ENCODE data around the gene DTX3L. TPM values are rescaled to one million over a fixed set of nuclear protein-coding genes. Genes with fewer than 3 reads are reported as not detected.
A peak's percentile ranks its signal among the peaks of the same experiment; 100 is the strongest.
"Not testable (repeated sequence)": the region's sequence is repeated elsewhere in the genome, so short reads cannot be mapped to it uniquely, and the experiment has no call there.

DTX3L gene
- total RNA-seq, 1 experiment from 2014 or later = 26.1 TPM

DNA sequence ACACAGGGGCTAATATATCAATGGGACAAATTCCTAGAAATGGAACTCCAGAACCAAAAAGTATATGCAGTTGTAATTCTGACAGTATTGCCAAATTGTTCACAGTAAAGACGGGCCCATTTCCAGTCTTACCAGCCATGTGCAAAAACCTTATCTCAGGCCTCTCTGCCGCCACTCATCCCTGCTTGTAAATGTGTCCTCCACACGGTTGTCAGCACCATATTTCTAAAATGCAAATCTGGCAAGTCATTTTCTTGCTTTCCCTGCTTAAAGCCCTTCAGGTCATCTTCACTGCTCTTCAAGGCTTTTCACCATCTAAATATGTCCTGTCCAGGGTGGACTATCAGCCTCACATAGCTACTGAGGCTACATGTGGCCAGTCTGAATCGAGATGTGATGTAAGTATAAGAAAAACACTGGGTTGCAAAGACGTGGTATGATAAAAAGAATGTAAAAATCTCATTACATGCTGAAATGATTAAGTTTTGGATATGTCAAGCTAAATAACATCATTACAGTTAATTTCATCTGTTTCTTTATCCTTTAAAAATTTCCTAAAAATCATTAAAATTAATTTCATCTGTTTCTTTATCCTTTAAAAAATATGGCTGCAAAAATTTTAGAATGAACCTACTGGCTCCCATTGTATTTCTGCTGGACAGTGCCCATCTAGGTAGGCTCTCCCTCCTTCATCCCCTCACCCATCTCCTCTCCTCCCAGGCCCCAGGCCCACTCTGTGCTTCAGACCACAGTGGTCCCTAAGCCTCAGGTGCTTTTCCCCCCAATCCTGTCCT is 1.0 kb upstream of the DTX3L start:
- no peak for DNase-seq (ENCODE audit: low spot score)

DNA sequence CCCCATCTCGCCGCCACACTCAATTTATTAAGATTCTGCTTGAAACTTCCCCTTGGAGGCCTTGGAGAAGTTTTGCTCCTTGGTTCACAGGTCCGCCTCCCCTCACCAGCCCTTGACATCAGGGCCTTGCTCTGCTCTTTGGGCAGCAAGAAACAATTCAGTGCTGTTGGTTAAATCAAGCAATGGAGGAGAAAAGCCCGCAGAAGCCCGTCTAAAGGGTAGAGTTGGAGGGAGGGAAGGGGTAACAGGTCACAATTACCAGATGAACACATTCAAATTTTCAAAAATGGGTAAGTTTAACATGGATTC is 467 bp upstream of the DTX3L start:
- peak; percentile 13 for DNase-seq (ENCODE audit: low spot score)

DNA sequence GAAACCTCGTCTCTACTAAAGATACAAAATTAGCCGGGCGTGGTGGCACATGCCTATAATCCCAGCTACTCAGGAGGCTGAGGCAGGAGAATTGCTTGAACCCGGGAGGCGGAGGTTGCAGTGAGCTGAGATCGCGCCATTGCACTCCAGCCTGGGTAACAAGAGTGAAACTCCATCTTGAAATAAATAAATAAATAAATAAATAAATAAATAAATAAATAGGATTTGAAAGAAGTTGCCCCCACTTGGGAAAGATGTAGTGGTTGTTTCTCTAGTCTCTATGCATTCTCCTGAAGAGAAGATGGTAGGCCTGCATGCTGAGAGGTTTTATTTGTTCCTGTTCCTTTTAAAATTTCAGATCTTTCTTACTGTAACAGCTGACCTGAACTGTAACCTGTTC is 4.0 kb downstream of the DTX3L start:
- not testable (repeated sequence) for DNase-seq (ENCODE audit: low spot score)

DNA sequence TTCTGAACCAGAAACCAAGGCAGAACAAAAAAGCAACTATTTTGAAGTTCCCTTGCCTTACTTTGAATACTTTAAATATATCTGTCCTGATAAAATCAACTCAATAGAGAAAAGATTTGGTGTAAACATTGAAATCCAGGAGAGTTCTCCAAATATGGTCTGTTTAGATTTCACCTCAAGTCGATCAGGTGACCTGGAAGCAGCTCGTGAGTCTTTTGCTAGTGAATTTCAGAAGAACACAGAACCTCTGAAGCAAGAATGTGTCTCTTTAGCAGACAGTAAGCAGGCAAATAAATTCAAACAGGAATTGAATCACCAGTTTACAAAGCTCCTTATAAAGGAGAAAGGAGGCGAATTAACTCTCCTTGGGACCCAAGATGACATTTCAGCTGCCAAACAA is 4.6 kb downstream of the DTX3L start:
- no peak for DNase-seq (ENCODE audit: low spot score)

DNA sequence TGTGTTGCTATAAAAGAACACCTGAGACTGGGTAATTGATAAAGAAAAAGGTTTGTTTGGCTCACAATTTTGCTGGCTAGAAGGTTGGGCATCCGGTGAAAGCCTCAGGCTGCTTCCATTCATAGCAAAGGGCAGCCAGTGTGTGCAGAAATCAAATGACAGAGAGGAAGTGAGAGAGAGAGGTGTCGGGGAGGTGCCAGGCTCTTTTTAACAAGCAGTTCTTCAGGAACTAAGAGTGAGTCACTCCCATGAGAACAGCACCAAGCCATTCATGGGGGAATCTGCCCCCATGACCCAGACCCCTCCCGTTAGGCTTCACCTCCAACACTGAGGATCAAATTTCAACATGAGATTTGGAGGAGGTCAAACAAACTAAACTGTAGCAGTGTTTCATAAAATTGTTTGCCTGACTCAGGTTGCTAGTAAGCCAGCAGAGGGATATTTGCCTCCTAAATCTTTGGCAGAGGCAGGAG is 8.8 kb downstream of the DTX3L start:
- DNase-seq (ENCODE audit: low spot score) = peak; percentile 74

DNA sequence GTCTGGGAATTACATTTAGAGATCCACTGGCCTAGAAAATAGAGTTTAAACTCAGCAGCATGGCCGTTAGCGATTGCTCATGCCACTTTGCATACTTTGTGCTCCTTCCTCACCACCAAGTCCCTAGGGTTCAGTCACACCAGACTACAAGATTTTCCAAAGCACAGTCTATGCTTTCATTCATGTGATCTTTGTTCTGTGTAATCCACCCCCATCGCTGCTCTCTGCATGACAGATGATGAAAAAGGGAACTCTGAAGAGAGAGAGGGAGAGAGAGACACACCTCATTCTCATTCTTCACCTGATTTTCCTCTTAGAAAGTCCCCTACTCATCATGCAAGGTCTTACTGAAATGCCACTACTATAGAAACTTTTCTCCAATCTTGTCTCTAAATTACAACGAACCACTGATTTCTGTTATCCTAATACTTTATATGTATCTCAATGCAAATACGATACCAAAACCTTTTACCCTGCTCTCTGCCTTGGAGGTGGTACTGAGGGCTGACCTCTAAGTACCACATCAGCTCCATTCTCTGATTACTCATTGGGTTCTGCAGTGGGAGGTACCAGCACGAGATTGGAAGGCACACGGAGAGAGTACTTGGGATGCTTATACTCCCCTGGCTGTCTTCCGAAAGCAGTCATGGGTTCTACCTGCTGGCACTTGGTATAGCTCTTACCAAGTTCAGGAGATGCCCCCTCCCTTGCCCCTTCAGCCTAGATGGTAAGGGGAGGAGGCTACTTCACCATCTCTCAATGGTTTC is 12.2 kb downstream of the DTX3L start:
- DNase-seq (ENCODE audit: low spot score) = no peak

DNA sequence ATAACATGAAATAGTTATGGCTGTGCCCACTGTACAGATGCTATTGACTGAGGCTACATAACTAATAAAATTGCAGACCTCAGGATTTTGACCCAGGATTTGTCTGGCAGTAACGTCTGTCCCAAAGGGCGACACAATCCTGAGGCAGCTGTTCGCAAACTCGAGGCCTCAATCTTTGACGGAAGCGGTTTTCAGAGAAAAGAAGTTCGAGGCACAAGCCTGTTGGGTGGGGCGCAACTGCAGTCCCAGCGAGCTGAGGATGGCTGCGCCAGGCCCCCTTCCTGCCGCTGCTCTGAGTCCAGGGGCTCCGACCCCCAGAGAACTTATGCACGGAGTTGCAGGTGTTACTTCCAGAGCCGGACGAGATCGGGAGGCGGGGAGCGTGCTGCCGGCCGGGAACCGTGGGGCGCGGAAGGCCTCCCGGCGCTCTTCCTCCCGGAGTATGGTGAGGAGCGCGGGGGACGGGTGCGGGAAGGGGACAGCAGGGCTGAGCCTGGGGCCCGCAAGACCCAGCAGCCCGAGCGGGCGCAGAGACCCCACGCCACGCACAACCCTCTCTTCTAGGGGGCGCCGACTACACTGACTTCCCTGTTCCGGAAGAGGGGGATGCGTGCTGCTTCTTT is 13.4 kb downstream of the DTX3L start, which contains the start of gene PARP15:
PARP15 (plus strand) TSS at position 242 of the 623 bp plus-strand sequence; CDS start at position 260, 18 bp downstream.
- DNase-seq (ENCODE audit: low spot score) = no peak

DNA sequence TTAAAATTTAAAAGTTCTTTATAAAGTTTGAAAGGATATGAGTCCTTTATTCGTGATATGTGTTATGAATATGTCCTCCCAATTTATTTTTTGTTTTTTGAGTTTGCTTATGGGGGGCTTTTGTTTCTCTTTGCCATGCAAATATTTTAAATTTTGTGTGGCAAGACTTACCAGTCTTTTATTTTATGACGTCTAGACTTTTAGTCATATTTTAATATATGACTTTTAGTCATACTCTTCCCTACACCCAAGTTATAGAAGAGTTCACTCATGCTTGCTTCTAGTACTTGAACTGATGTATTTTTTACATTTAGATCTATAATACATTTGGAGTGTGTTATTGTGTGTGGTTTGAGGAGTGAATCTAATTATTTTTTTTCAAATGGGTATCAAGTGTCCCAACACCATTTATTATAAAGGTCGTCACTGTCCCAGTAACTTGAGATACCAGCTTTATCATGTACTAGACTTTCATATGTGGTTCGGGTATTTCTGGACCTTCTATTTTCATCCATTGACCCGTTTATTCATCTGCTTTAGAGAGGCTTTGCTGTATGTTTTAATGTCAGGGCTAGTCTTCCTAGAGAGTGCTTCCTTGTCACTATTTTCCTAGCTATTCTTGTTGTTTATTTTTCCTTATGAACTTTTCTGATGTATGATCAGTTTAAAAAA is 14.1 kb downstream of the DTX3L start:
- DNase-seq (ENCODE audit: low spot score) = no peak

DNA sequence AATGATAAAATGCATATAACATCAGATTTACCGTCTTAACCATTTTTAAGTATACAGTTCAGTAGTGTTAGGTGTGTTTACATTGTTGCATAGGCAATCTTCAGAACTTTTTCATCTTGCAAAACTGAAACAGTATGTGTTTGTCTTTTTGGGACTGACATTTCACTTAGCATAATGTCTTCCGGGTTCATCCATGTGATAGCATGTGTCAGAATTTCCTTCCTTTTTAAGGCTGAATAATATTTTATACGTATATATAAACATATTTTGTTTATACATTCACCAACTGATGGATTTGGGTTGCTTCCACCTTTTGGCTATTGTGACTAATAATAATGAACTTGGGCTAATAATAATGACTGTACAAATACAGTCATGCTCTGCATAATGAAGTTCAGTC is 16.3 kb downstream of the DTX3L start:
- DNase-seq (ENCODE audit: low spot score) = no peak

DNA sequence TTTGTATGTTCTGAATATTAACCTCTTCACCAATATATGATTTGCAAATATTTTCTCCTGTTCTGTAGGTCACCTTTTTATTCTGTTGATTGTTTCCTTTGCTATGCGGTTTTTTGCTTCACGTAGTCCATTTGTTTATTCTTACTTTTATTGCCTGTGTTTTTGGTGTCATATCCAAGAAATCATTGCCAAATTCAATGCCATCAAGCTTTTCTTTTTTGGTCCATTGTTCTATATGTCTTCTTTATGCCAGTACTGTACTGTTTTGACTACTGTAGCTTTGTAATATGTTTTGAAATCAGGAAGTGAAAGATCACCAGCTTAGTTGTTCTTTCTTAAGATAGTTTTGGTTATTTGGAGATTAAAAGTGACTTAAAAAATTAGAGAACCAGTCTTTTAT is 17.5 kb downstream of the DTX3L start:
- no peak for DNase-seq (ENCODE audit: low spot score)

DNA sequence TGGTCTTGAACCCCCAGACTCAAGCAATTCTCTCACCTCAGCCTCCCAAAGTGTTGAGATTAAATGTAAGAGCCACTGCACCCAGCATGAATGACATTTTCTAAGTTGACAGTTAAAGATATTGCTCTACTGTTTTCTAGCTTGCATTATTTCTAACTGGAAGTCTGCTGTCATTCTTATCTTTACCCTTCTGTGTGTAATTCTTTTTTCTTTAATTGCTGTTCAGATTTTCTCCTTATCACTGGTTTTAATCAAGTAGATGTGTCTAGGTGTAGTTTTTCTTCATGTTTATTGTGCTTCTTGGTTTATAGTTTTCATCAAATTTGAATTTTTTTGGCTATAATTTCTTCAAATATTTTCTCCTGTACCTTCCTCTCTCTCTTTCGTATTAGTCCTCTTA is 18.3 kb downstream of the DTX3L start:
- DNase-seq (ENCODE audit: low spot score) = no peak

DNA sequence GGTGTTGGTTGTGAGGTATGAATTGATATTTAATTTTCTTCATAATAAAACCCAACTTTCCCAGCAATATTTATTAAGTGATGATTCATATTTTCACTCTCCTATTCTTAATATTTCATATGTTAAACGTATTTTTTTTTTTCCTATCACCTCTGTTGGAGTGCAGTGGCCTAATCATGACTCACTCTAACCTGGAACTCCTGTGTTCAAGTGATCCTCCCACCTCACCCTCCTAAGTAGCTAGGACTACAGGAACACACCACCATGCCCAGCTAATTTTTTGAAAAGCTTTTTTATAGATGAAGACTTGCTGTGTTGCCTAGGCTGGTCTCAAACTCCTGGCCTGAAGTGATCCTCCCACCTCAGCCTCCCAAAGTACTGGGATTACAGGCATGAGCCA is 22.0 kb downstream of the DTX3L start:
- DNase-seq (ENCODE audit: low spot score) = no peak

DNA sequence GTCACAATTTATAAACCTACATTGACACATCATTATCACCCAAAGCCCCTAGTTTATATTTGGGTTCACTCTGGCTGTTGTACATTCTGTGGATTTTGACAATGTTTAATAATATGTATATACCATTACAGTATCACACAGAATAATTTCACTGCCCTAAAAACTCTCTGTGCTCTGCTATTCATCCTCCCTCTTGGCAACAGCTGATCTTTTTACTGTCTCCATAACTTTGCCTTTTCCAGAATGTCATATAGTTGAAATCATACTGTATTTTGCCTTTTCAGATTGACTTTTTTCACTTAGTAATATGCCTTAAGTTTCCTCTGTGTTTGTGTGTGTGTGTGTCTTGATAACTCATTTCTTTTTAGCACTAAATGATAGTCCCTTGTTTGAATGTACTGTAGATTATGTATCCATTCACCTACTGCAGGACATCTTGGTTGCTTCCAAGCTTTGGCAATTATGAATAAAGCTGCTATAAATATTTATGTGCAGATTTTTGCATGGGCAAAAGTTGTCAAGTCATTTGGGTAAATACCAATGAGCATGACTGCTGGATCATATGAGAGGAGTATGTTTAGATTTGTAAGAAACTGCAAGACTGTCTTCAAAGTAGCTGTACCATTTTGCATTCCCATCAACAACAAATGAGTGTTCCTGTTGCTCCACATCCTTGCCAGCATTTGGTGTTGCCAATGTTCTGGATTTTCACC is 22.8 kb downstream of the DTX3L start:
- no peak for DNase-seq (ENCODE audit: low spot score)

DNA sequence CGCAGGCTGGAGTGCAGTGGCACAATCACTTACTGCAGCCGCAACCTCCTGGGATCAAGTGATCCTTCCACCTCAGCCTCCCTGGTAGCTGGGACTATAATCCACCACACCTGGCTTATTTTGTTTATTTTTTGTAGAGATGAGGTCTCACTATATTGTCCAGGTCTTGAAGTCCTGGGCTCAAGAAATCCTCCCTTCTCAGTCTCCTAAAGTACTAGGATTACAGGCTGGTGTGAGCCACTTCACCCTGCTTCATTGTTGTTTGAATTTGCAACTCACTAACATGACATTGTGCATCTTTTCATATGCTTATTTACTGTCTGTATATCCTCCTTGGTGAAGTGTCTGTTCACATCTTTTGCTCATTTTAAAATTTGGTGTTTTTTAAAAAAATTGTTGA is 23.4 kb downstream of the DTX3L start:
- DNase-seq (ENCODE audit: low spot score) = no peak

DNA sequence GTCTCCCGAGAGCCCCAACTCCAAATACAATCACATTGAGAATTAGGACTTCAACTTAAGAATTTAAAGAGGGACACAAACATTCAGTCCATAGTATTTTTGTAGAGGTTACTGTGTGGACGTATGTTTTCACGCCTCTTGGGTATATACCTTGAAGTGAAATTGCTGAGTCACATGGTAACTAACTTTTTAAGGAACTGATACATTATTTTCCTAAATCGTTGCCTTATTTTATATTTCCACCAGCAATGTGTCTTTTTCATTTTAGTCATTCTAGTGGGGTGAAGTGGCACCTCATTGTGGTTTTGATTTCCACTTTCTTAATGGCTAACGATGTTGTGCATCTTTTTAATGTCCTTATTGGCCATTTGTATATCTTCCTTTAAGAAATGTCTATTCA is 25.2 kb downstream of the DTX3L start:
- no peak for DNase-seq (ENCODE audit: low spot score)

DNA sequence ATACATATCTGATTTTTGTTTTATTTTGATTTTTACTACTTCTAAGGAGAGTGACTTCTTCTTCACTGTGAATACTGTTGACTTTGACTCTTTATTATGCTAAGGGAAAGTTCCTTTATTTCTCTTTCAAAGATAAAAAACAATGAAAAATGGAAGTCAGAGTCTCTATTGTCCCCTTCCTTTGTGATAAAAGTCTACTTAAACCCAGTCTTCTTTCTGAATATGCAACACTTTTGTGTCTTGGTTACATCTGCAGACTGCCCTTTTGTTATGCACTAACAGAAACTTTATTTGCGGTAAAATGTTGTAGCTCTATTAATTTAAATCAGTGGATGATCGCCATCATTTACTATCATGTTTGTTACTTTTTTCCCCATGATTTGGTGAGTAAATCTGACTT is 26.5 kb downstream of the DTX3L start:
- DNase-seq (ENCODE audit: low spot score) = no peak

DNA sequence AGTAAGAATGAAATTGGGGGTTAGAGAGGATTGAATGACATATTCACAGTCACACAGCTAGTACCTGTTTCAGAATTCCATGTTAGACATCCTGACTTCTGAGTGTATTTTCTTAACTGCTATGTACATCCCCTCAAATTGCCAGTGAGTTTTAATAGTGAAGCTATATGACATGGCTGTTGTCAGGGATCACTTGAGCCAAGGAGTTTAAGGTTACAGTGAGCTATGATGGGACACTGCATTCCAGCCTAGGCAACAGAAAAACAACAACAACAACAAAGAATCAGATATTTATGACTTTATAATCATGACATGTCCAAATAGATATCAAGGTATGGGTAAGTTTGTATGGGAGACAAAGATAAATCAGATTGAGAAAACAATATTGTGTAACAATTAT is 29.9 kb downstream of the DTX3L start:
- DNase-seq (ENCODE audit: low spot score) = no peak

DNA sequence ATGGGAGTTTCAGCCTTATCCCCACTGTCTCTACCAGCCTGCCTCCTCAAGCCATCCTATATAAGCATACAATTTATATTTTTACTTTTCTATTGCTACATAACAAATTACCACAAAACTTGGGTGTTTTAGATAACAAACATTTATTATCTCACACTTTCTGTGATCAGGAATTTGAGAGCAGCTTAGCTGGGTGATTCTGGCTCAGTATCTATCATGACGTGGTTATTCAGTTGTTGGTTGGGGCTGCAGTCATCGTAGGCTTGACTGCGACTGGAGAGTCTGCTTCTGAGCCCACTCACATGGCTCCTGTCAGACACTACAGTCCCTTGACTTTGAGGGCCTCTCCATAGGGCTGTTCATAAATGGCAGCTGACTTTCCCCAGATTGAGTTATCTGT is 34.0 kb downstream of the DTX3L start:
- no peak for DNase-seq (ENCODE audit: low spot score)

DNA sequence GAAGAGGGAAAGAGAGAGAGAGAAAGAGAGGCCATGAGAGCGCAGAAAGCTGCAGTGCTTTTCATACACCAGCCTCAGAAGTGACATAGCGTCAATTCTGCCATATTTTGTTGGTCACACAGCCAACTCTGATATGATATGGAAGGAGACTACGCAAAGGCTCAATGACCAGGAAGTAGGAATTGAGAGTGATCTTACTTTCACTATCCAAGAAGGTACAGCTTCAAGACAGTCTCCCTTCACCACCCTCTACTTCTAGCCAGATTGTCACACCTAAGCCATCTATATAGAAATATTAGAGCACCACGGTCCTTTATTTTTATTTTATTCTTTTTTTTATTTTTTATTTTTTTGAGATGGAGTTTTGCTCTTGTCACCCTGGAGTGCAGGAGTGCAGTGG is 34.4 kb downstream of the DTX3L start:
- DNase-seq (ENCODE audit: low spot score) = no peak

DNA sequence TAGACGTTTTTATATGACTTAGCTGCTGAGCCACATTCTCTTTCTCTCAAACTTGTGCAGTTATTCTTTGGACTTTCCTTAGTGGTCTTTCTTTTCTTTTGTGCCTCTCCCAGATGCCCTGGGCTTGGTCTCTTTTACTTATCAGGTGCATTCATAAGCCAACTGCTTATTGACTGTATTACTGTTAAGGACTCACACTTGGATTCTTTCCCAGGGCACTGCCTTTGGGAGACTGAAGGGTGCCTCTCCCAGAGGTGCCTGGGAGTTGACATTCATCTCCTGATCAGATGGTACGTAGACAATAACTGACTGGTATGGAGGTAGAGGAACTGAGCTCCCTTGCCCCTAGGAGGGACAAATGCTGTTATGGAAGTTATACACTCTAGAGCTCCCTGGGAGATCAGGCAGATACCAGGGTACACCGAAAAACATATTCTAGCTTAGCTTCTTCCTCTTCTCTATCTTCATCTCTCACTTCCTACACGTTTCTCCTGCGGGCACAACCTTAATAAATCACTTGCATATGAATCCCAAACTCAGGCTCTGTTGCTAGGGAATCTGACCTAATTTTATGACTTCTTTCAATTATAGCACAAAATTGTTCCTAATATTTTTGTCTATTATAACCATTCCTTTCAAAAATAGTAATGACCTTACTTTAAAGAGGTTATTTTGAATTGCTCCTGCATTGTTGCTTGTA is 38.0 kb downstream of the DTX3L start:
- no peak for DNase-seq (ENCODE audit: low spot score)

DNA sequence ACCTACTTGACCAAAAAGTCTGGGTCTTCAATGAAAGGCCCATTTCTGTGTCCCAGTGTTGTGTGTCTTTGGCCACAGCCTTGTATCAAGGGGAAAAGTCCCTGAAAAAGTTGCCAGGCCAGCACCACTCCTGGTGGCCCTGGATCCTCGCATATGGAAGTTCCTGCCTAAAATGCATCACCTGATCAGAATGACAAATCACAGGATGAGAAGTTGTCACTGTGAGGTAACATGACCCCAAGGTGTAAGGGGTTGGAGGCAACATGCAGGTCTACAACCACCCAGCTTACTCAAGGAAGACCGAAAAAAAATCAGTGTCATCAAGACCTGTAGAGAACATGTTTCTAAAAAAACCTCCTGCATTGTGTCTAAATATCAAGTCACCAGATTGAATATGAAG is 38.9 kb downstream of the DTX3L start:
- DNase-seq (ENCODE audit: low spot score) = no peak
